Activated naive CD8-positive, alpha-beta T cell treated with anti-CD3 and anti-CD28 coated beads, Interleukin-2, amount 50 U/mL, for 24 hours (primary cell): ENCODE results near the gene MAPKAP1.

ENCODE experiments used
- ATAC-seq: fragments of 150-1000 bp; cut with Tn5 transposase; one replicate; pipeline ENCODE4 v1.10.0; 2021
- DNase-seq: peaks from one replicate; pipeline ENCODE4 v3.0.0; 2021
- H3K27ac Mint-ChIP-seq: one replicate; pipeline ENCODE4 v1.8.0; 2021; ENCODE audit warnings: mild to moderate bottlenecking, mixed read lengths
- H3K27me3 Mint-ChIP-seq: one replicate; pipeline ENCODE4 v1.8.0; 2021; ENCODE audit warnings: mixed read lengths
- H3K36me3 Mint-ChIP-seq: one replicate; pipeline ENCODE4 v1.8.0; 2021; ENCODE audit warnings: low read depth, mixed read lengths
- H3K4me1 Mint-ChIP-seq: one replicate; pipeline ENCODE4 v1.8.0; 2021; ENCODE audit warnings: mixed read lengths
- H3K4me3 Mint-ChIP-seq: one replicate; pipeline ENCODE4 v1.8.0; 2021; ENCODE audit warnings: mild to moderate bottlenecking, moderate library complexity, mixed read lengths
- H3K9me3 Mint-ChIP-seq: one replicate; pipeline ENCODE4 v1.8.0; 2021; ENCODE audit warnings: mixed read lengths

MAPKAP1 gene

DNA sequence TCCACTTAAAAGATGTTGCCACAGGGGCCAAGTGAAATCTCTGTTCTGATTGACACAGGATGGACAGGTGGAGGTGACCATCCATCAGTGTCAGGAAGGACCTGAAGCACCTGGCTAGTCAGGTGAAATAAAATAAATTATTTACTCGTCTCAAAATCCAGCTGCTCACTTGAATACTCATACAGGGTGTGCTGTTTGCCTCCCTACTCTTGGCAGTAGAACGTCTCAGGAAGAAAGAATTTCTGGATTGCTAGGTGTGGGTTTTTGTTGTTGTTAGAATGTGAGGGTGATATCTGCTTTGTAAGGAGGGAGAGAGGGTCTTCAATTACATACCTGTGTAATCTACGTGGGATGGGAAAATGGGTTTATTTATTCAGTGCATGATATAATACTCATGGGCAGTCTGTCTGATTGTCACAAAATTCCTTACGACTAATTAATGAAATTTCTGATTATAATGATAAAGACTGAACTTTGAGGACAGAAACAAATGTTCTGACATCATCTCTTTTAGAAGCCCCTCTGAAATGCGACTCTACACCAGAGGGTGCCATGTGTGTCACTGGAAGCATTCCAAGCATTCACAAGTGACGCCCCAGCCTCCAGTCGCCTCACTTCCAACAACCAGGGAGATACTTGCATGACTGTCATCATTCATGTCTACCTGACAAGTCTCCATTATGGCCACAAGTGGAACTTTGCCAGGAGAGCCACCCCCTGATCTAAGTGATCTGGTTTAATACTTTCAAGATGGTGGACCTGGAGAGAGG is 227.0 kb downstream of the MAPKAP1 start:
- peaks cover 28% of the 10 kb centered on the region for H3K36me3 Mint-ChIP-seq
- no peaks in the 10 kb centered on the region for H3K9me3 Mint-ChIP-seq
- no peaks in the 10 kb centered on the region for H3K4me1 Mint-ChIP-seq

DNA sequence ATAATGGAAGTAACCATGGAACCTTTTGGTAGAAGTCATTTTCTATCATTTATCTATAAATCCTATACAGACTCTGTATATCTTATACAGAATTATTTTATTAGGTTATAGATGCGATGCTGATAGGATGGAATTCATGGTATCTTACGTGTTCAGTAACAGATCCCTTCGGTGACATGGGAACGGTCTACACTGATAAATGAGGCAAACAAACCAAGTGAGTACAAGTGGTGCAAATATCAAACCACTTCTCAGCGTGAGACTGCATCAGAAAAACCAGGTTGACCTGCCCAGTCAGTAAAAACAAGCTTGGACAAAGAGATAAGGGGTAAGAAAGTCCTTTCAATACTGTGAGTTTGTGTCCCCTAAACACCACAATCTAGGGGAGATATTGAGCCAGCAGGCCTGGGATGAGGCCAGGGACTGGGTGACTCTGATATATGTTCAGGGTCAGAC is 229.9 kb downstream of the MAPKAP1 start:
- Mint-ChIP-seq H3K27me3 (no peaks in the 10 kb centered on the region), H3K9me3 (no peaks in the 10 kb centered on the region), H3K36me3 (peaks cover 19% of the 10 kb centered on the region), H3K4me1 (peaks cover 2% of the 10 kb centered on the region), H3K4me3 (no peak overlapping the region), H3K27ac (no peak overlapping the region)
- ATAC-seq (no peak), DNase-seq (no peak)

More for the DNA sequence above, 227.0 kb downstream of the MAPKAP1 start:
- H3K27me3 Mint-ChIP-seq = no peaks in the 10 kb centered on the region
- no peak for ATAC-seq
- no peak overlapping the region for H3K4me3 Mint-ChIP-seq
- H3K27ac Mint-ChIP-seq = no peak overlapping the region
- no peak for DNase-seq

DNA sequence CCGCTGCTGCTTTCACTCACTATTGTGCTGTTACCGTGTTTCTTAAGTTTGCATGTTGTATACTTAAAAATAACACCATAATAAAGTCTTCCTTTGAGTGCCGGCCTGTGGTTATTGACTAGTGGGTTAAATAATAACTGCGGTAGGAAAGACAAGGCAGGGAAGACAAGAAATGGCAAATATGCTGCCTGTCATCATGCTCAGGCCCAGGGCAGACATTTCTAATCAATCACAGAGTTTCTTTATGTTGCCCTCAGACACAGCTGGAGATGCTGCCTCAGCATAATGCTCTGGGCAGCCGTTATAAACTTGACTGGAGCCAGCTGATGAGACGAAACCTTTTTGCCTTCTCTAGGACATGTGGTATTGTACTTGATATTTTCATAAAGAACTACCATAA is 230.4 kb downstream of the MAPKAP1 start:
- no peaks in the 10 kb centered on the region for H3K27me3 Mint-ChIP-seq
- DNase-seq = no peak
- no peak overlapping the region for H3K4me3 Mint-ChIP-seq
- H3K4me1 Mint-ChIP-seq = peaks cover 2% of the 10 kb centered on the region
- no peak for ATAC-seq
- H3K36me3 Mint-ChIP-seq = peaks cover 20% of the 10 kb centered on the region
- H3K27ac Mint-ChIP-seq = no peak overlapping the region
- H3K9me3 Mint-ChIP-seq = no peaks in the 10 kb centered on the region

DNA sequence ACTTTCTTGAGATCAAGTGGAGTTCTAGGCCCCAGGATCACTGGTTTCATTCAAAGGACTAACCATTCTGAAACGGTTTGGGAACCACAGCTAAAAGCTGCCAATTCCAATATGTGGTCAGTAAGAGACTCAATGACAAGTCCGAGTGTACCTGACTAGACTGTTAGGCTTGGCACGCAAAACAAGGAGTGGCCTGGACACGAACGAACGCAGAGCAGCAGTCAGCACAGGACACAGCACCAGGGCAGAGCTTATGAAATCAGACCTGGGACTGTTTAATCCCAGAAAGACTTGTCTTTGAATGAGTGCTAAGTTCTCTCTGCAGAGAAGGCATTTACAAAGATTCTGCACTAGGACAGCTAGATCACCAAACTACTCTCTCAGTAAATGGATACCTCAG is 231.6 kb downstream of the MAPKAP1 start:
- ATAC-seq (no peak), DNase-seq (no peak)
- H3K27ac Mint-ChIP-seq = no peak overlapping the region
- H3K9me3 Mint-ChIP-seq = no peaks in the 10 kb centered on the region
- no peak overlapping the region for H3K4me3 Mint-ChIP-seq
- peaks cover 2% of the 10 kb centered on the region for H3K4me1 Mint-ChIP-seq
- H3K27me3 Mint-ChIP-seq = no peaks in the 10 kb centered on the region
- peaks cover 23% of the 10 kb centered on the region for H3K36me3 Mint-ChIP-seq

DNA sequence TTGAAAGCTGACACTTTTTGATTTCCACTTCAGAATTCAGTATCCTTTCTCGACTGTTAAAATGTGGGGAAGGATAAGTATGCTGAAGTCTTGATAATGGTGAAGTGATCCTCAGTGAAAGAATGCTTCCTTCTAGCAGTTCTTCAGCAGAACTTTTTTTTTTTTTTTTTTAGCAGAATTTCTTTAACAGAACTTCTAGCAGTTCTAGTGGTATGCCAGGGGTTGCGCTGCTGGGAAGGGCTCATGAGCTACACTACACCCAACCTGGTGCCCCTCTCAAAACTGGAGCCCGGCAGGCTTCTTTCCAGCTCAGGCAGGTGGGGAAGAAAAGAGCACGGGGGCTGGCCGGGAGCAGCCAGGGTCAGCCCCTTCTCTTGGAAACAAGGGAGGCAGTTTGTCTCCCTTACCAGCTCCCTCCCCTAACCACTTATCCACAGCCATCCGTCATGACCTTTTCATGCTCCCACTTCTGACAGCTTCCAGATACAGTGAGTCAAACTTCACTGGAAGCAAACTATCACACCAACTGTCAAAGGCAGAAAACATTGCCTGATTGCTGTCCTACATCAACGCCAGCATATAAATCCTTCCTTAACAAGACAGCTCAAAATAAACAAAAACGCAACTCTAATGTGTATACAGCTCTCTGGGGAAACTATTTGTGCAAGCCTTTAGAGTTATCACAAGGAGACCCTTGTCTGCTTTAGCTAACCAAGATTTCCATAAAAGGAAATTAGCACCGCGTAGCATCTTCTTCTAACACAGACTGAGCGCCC is 233.9 kb downstream of the MAPKAP1 start:
- no peaks in the 10 kb centered on the region for H3K27me3 Mint-ChIP-seq
- H3K36me3 Mint-ChIP-seq = peaks cover 12% of the 10 kb centered on the region
- ATAC-seq = no peak
- no peaks in the 10 kb centered on the region for H3K9me3 Mint-ChIP-seq
- H3K4me1 Mint-ChIP-seq = peaks cover 2% of the 10 kb centered on the region
- no peak overlapping the region for H3K27ac Mint-ChIP-seq
- no peak overlapping the region for H3K4me3 Mint-ChIP-seq
- DNase-seq = no peak

DNA sequence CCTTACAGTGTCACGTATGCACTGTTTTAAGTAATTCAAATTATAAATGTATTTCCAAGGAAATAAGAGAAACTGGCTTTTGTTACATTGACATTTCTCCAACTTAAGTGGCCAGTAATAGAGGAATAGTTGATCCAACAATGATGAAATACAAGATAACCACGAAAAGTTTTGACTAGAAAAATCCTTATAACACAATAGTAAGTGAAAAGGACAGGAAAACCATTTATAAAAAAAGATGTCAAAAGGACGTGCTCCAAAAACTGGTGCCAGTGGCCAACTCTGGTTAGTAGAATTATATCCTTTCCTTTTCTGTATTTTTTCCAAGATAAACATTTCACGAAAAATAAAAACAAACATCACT is 234.5 kb downstream of the MAPKAP1 start:
- no peak for ATAC-seq
- no peak overlapping the region for H3K4me3 Mint-ChIP-seq

DNA sequence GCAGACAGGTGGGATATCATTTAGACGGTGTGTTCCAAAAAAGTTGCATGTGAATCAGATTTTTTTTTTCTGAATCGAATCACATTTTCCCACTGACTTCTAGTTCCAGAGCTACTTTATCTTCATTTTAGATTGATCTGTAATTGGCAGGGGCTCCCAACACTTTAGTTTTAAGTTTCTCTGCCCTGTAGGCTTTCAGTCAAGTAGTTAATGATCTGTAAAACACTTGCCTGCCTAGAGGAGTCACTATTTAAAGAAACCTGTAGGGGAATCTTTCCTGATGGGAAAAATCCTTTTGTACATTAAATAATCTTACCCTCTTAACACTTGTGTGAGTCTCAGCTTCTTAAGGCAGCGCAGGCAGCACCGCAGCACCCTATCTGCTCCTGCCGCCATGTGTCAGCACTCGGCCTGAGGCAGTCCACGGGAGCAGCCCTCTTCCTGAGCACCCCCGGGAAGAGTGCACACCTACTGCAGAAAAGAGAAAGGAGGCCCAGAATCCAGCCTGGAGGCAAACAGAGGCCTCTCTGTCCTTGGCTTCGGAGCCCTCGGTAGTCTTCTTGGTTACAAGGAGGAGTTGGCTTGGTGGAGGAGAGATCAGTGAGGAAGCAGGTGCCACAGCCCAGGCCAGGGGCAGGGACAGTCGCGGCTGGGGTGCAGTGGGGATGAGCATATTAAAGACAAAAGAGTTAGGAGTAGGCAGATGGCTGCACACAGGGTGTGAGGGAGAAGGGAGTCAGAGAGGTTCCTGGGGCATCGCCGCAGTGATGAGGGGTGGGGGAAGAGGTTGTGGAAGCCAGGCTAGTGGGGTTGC is 236.0 kb downstream of the MAPKAP1 start:
- ATAC-seq (no peak), DNase-seq (no peak)
- no peak overlapping the region for H3K4me3 Mint-ChIP-seq
- H3K27me3 Mint-ChIP-seq = no peaks in the 10 kb centered on the region
- no peak overlapping the region for H3K27ac Mint-ChIP-seq
- no peaks in the 10 kb centered on the region for H3K9me3 Mint-ChIP-seq
- peaks cover 2% of the 10 kb centered on the region for H3K4me1 Mint-ChIP-seq
- H3K36me3 Mint-ChIP-seq = peaks cover 7% of the 10 kb centered on the region

More for the DNA sequence above, 234.5 kb downstream of the MAPKAP1 start:
- peaks cover 2% of the 10 kb centered on the region for H3K4me1 Mint-ChIP-seq
- H3K27ac Mint-ChIP-seq = no peak overlapping the region
- no peaks in the 10 kb centered on the region for H3K9me3 Mint-ChIP-seq
- H3K36me3 Mint-ChIP-seq = peaks cover 7% of the 10 kb centered on the region
- H3K27me3 Mint-ChIP-seq = no peaks in the 10 kb centered on the region
- no peak for DNase-seq

DNA sequence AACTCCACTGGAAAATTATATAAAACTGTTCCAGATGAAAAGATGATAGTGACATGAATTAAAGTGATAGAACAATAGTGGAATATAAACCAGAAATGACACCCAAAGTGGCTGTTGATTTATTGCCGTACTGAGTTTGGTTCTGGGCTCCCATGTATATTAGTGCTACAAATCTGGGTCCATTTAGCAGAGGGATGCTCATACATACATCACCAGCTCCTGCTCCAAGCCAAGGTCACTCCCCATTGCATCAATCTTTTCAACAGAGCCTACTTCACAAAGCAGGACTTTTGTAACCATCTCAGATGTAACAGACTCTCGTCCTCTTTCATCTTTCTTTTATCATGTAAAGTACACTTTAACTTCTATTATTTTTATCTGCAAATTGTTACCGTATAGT is 236.8 kb downstream of the MAPKAP1 start:
- no peak overlapping the region for H3K4me3 Mint-ChIP-seq
- no peak for ATAC-seq
- H3K27me3 Mint-ChIP-seq = no peaks in the 10 kb centered on the region
- H3K4me1 Mint-ChIP-seq = peaks cover 2% of the 10 kb centered on the region
- DNase-seq = no peak
- H3K27ac Mint-ChIP-seq = no peak overlapping the region
- no peaks in the 10 kb centered on the region for H3K9me3 Mint-ChIP-seq
- peaks cover 7% of the 10 kb centered on the region for H3K36me3 Mint-ChIP-seq

DNA sequence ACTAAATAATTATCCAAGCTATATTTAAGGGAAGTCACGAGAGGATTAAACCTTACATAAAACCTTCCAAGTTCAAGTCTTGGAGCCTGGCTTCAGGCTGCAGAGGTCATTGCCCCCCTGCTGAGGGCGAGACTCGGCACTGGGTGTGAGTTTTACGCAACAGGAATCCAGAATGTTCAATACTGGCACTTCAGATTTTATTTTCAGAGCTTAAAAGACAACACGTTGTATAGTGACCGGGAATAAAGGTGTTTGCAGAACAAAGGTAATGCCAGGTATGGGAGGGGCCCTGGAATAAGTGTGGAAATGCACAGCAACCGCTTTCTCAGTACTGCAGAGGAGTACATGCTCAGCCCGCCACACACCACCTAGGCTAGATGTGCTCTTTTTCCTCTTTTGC is 238.4 kb downstream of the MAPKAP1 start:
- Mint-ChIP-seq H3K36me3 (peaks cover 7% of the 10 kb centered on the region), H3K4me1 (peaks cover 2% of the 10 kb centered on the region), H3K27me3 (no peaks in the 10 kb centered on the region), H3K27ac (no peak overlapping the region), H3K9me3 (no peaks in the 10 kb centered on the region), H3K4me3 (no peak overlapping the region)
- DNase-seq (no peak), ATAC-seq (no peak)

DNA sequence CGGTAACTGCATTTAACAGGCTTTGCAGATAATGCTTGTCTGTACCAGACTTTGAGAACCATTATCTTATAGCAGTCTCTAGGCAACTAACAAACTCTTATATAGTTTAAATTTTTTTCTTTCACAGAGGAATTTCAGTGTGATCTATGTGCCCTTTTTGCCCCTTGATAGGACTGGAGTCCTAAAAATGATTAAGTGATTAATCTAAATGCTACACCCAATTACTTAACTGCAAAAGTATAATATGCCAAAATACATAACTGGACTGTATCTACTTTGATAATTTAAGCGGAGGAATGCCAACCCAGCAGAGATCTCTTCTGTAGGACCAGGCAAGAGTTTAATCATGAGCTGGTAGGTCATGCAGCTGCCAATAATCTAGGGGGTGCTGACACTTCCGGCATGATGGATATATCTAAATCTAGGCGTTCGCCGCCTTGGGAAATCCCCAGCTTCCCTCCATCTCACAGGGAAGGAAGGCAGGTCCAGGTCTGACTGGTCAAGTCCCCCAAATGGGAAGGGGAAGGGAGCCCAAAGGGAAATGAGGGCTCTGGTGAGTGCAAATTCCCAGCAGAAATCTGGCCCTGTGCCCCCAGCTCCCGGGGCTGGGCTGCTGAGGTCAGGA is 239.8 kb downstream of the MAPKAP1 start:
- DNase-seq = no peak
- ATAC-seq = no peak
- Mint-ChIP-seq H3K4me1 (no peaks in the 10 kb centered on the region), H3K27me3 (no peaks in the 10 kb centered on the region), H3K4me3 (no peak overlapping the region), H3K36me3 (peaks cover 13% of the 10 kb centered on the region), H3K9me3 (no peaks in the 10 kb centered on the region), H3K27ac (no peak overlapping the region)

DNA sequence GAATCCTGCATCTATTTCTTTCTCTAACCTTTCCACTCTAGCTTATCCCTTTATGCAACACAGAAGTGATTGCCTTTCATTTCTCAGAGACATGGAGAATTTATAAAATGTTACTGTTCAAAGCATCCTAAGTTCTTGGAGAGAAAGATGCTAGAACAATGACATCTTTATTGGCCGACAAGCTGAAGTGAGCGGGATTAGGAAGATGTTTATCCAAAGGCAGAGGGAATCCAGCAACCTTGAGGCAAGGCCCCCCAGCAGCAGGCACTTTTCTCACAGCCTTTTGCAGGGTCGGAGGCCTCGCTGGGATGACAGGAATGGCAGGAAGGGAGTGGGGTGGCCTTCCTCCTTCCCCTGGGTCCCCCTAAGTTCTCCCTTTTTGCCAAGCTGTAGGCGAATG is 240.6 kb downstream of the MAPKAP1 start:
- DNase-seq (no peak), ATAC-seq (no peak)
- no peaks in the 10 kb centered on the region for H3K27me3 Mint-ChIP-seq
- no peak overlapping the region for H3K4me3 Mint-ChIP-seq
- H3K36me3 Mint-ChIP-seq = peaks cover 17% of the 10 kb centered on the region
- no peak overlapping the region for H3K27ac Mint-ChIP-seq
- H3K4me1 Mint-ChIP-seq = no peaks in the 10 kb centered on the region
- no peaks in the 10 kb centered on the region for H3K9me3 Mint-ChIP-seq

DNA sequence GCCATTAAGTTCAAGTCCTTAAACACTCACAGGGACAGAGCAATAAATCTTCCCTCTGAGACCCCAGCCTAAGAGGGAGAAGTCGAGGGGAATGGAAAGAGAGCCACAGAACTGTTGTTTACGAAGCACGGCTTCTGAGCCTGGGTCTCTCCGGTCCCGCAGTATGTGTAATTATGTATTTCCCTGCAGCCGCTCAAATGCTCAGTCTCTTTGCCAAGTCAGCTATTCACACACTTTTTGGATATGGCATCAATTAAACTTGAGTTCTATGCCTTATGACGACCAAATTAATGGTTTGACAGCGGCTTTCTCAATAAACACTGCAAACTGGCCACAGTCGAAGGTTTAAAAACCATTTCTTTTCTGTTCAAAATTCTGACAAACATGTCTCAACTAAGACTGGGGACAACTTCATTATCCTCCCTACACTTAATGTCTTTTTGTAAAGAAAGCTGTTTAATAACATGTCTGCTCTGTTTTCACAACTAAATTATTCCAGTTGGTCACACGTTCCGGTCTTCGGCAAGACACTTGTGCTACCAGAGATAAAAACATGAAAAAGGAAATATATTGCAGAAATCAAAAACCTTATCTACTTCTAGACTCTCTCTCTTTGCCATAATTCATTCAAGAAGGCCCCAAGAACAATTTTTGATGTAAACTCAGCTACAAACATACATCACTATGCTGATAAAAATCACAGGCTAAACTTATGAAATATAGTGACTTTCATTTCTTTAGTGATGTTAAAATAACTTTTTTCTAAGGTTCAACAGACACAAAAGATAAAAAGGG is 242.2 kb downstream of the MAPKAP1 start:
- H3K27ac Mint-ChIP-seq = no peak overlapping the region
- ATAC-seq (no peak), DNase-seq (no peak)
- peaks cover 4% of the 10 kb centered on the region for H3K9me3 Mint-ChIP-seq
- no peaks in the 10 kb centered on the region for H3K4me1 Mint-ChIP-seq
- H3K27me3 Mint-ChIP-seq = no peaks in the 10 kb centered on the region
- peaks cover 28% of the 10 kb centered on the region for H3K36me3 Mint-ChIP-seq
- H3K4me3 Mint-ChIP-seq = no peak overlapping the region

DNA sequence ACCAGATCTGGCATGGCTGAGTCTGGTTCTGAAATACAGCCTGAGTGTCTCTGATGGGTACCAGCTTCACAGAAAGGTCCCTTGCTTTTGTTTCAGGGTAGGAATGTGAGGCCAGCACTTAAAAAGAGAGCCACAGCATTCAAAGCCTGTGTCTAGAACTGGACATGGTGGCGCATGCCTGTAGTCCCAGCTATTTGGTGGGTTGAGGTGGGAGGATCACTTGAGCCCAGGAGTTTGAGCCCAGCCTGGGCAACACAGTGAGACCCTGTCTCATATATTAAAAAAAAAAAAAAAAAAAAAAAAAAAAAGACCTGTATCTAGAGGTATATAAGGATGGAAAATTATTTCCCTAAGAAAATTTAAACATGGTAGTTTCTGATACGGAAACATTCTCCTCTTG is 243.1 kb downstream of the MAPKAP1 start:
- ATAC-seq (no peak), DNase-seq (no peak)
- Mint-ChIP-seq H3K27ac (no peak overlapping the region), H3K9me3 (peaks cover 4% of the 10 kb centered on the region), H3K4me1 (no peaks in the 10 kb centered on the region), H3K27me3 (no peaks in the 10 kb centered on the region), H3K4me3 (no peak overlapping the region), H3K36me3 (peaks cover 32% of the 10 kb centered on the region)

DNA sequence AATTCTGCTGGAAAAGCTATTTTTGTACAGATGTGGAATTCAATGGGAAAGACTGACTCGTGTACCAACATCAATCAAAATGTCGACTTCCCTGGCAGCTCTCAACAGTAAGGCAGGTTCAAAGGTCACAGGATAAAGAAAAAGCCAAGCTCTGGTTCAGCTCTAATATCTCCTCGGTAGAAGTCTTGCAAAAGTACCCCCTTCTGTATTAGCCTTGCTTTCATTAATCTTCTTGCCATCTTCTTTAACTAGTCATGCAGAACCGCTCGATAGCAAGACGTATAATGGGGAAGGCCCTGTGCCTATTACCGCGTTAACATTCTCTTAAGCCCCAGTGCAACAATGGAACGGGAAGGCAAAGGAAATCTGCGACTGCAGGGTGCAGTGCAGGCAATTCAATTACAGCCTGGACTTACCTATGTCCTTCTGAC is 244.1 kb downstream of the MAPKAP1 start:
- Mint-ChIP-seq H3K4me3 (no peak overlapping the region), H3K4me1 (no peaks in the 10 kb centered on the region), H3K9me3 (peaks cover 4% of the 10 kb centered on the region), H3K27ac (no peak overlapping the region), H3K36me3 (peaks cover 36% of the 10 kb centered on the region), H3K27me3 (no peaks in the 10 kb centered on the region)
- no peak for ATAC-seq
- no peak for DNase-seq
